CD14-positive monocyte (primary cell): ENCODE data around the gene EIF2B2. TPM values are rescaled to one million over a fixed set of nuclear protein-coding genes. Genes with fewer than 3 reads are reported as not detected.

Source experiments
- DNase-seq, 3 donors: peaks; one replicate each; pipeline ENCODE4 v3.0.0-alpha.2; 2011 to 2022
- H2AFZ ChIP-seq: 2 replicates; pipeline ENCODE4 v1.6.0; 2012; ENCODE audit warnings: mild to moderate bottlenecking, low read depth, low read length, inconsistent platforms; ENCODE audit not compliant: insufficient read depth, poor library complexity, severe bottlenecking
- H3K27ac ChIP-seq, 2 donors: 1 replicate in 1 of 2; 2 replicates in 1 of 2; pipeline ENCODE4 v1.5.1; 2012 to 2013; ENCODE audit warnings: low read length in 2 of 2, control low read depth in 1 of 2, inconsistent platforms in 1 of 2, low read depth in 1 of 2, mild to moderate bottlenecking in 1 of 2
- H3K27me3 ChIP-seq, 2 donors: one replicate each; pipeline versions ENCODE4 v1.6.0 to v1.6.1; 2011 to 2013; ENCODE audit warnings: low read length in 2 of 2; ENCODE audit not compliant: control insufficient read depth in 2 of 2, insufficient read depth in 2 of 2
- H3K36me3 ChIP-seq, 2 donors: replicated peaks in 1 of 2; 1 replicate in 1 of 2; 2 replicates in 1 of 2; pipeline versions ENCODE4 v1.5.1 to v1.6.1; 2012 to 2013; ENCODE audit warnings: low read length in 2 of 2, control low read depth in 1 of 2, inconsistent platforms in 1 of 2, mild to moderate bottlenecking in 1 of 2; ENCODE audit not compliant: insufficient read depth in 2 of 2, control insufficient read depth in 1 of 2
- H3K4me1 ChIP-seq, 2 donors: 1 replicate in 1 of 2; 2 replicates in 1 of 2; pipeline versions ENCODE4 v1.5.1 to v1.6.1; 2012 to 2013; ENCODE audit warnings: low read length in 2 of 2, control low read depth in 1 of 2, inconsistent platforms in 1 of 2, mild to moderate bottlenecking in 1 of 2, moderate library complexity in 1 of 2; ENCODE audit not compliant: insufficient read depth in 2 of 2, control insufficient read depth in 1 of 2
- H3K4me2 ChIP-seq: replicated peaks from 2 replicates; pipeline ENCODE3; 2012; ENCODE audit warnings: low read length, moderate library complexity, mild to moderate bottlenecking; ENCODE audit not compliant: poor library complexity, severe bottlenecking; ENCODE audit errors: extremely low read depth
- H3K4me3 ChIP-seq, 3 experiments: fragments of 200-600 bp in 1 of 3; sonication (generic) in 1 of 3; replicated peaks in 1 of 3; 1 replicate in 2 of 3; 2 replicates in 1 of 3; pipeline ENCODE4 v1.5.1; 2011 to 2013; ENCODE audit warnings: low read length in 3 of 3, mild to moderate bottlenecking in 3 of 3, control low read depth in 2 of 3, low read depth in 2 of 3, inconsistent platforms in 1 of 3, moderate library complexity in 1 of 3
- H3K79me2 ChIP-seq: 2 replicates; pipeline ENCODE4 v1.6.0; 2012; ENCODE audit warnings: mild to moderate bottlenecking, control low read depth, inconsistent platforms, low read length, moderate library complexity; ENCODE audit not compliant: insufficient read depth
- H3K9ac ChIP-seq: 2 replicates; pipeline ENCODE4 v1.6.0; 2017; ENCODE audit warnings: low read length, mild to moderate bottlenecking; ENCODE audit not compliant: insufficient read depth, poor library complexity, severe bottlenecking
- H3K9me3 ChIP-seq, 2 donors: replicated peaks in 1 of 2; 1 replicate in 1 of 2; 2 replicates in 1 of 2; pipeline versions ENCODE4 v1.5.1 to v1.6.1; 2012 to 2013; ENCODE audit warnings: low read length in 2 of 2, control low read depth in 1 of 2; ENCODE audit not compliant: control insufficient read depth in 1 of 2, insufficient read depth in 1 of 2
- H4K20me1 ChIP-seq: 2 replicates; pipeline ENCODE4 v1.6.0; 2012; ENCODE audit warnings: mild to moderate bottlenecking, low read length, control low read depth, moderate library complexity; ENCODE audit not compliant: insufficient read depth
- H3K27ac Mint-ChIP-seq, 7 donors: one replicate each; pipeline ENCODE4 v1.8.0; 2020; ENCODE audit warnings: mild to moderate bottlenecking in 7 of 7, mixed read lengths in 7 of 7, moderate library complexity in 6 of 7, inconsistent platforms in 2 of 7
- H3K27me3 Mint-ChIP-seq, 3 donors: one replicate each; pipeline ENCODE4 v1.8.0; 2021 to 2022; ENCODE audit warnings: low read depth in 3 of 3, mild to moderate bottlenecking in 3 of 3, mixed read lengths in 3 of 3, moderate library complexity in 3 of 3, inconsistent platforms in 1 of 3
- H3K36me3 Mint-ChIP-seq, 2 donors: one replicate each; pipeline ENCODE4 v1.8.0; 2020; ENCODE audit warnings: mixed read lengths in 2 of 2, inconsistent platforms in 1 of 2, mild to moderate bottlenecking in 1 of 2
- H3K4me1 Mint-ChIP-seq: one replicate; pipeline ENCODE4 v1.8.0; 2020; ENCODE audit warnings: mild to moderate bottlenecking, mixed read lengths
- H3K4me3 Mint-ChIP-seq, 2 donors: one replicate each; pipeline ENCODE4 v1.8.0; 2020; ENCODE audit warnings: mild to moderate bottlenecking in 2 of 2, mixed read lengths in 2 of 2, moderate library complexity in 1 of 2
- H3K9me3 Mint-ChIP-seq, 7 donors: one replicate each; pipeline ENCODE4 v1.8.0; 2020 to 2022; ENCODE audit warnings: mixed read lengths in 7 of 7, mild to moderate bottlenecking in 6 of 7, moderate library complexity in 6 of 7, inconsistent platforms in 2 of 7
- CTCF ChIP-seq: fragments of 200-600 bp; IDR thresholded peaks from one replicate; pipeline ENCODE4 v1.8.0; 2022; ENCODE audit warnings: antibody characterized with exemption, mild to moderate bottlenecking
- WGBS: methylation state at CpG from one replicate; pipeline ENCODE4 v1.1.5; 2013; ENCODE audit warnings: missing lambda C conversion rate; ENCODE audit not compliant: insufficient coverage; 5-methylcytosine and 5-hydroxymethylcytosine counted together
- intact Hi-C, 2 donors: fragments of 100-400 bp; cut with micrococcal nuclease; formaldehyde crosslinking; loops; one replicate each; pipeline versions ENCODE4 v1.15.0 to v1.15.1; 2023
- polyA plus RNA-seq, 3 donors: library from polyadenylated mRNA; depleted of rRNA in 1 of 3; unstranded in 2 of 3; stranded (reverse) in 1 of 3; fragments of 300-500 nt in 2 of 3; fragments of >200 nt in 1 of 3; fragmentation: Illumina TruSeq in 2 of 3; gene quantifications; 1 replicate in 2 of 3; 2 replicates in 1 of 3; pipeline ENCODE4 v1.2.3, GENCODE V29; 2012 to 2021

The EIF2B2 gene
- polyA plus RNA-seq, 3 donors: 20.8 to 26.3 (median 23.9) TPM

- peaks cover 25 to 29% of the 10 kb centered on the region in 2 donors for H3K36me3 ChIP-seq
- 0% methylated on average over 1 of the region's 8 CpGs for WGBS
- H3K27me3 Mint-ChIP-seq: no peaks in the 10 kb centered on the region
- H3K4me1 Mint-ChIP-seq: peaks cover 21% of the 10 kb centered on the region
- no peak overlapping the region for H3K27ac ChIP-seq
- peaks cover 20% of the 10 kb centered on the region for H3K79me2 ChIP-seq
- H3K4me3 ChIP-seq: no peak overlapping the region
- H3K9me3 Mint-ChIP-seq: no peaks in the 10 kb centered on the region
- no peak for TF ChIP-seq CTCF
- peaks cover 13 to 14% of the 10 kb centered on the region in 2 donors for H3K4me1 ChIP-seq
- H3K36me3 Mint-ChIP-seq: peaks cover 28 to 40% of the 10 kb centered on the region in 2 donors
- no peaks in the 10 kb centered on the region for H3K9me3 ChIP-seq
- H2AFZ ChIP-seq: no peak overlapping the region
- H3K4me3 Mint-ChIP-seq: no peak overlapping the region
- no peak for DNase-seq
- no peaks in the 10 kb centered on the region for H3K27me3 ChIP-seq
- H3K27ac Mint-ChIP-seq: no peak overlapping the region
- no peak overlapping the region for H3K9ac ChIP-seq
- H4K20me1 ChIP-seq: no peaks in the 10 kb centered on the region
- intact Hi-C loops: no loop called here
- no peak overlapping the region for H3K4me2 ChIP-seq
Observed at GRCh38 chr14:75044752-75045151, 42.0 kb downstream of the EIF2B2 start.

- intact Hi-C loops: no loop called here
- Mint-ChIP-seq H3K4me3 (no peak overlapping the region), H3K9me3 (no peaks in the 10 kb centered on the region), H3K36me3 (peaks cover 23 to 26% of the 10 kb centered on the region in 2 donors), H3K27ac (no peak overlapping the region), H3K27me3 (no peaks in the 10 kb centered on the region), H3K4me1 (peaks cover 33% of the 10 kb centered on the region)
- WGBS: 100% methylated on average over 4 of the region's 5 CpGs
- H2AFZ ChIP-seq: no peak overlapping the region
- H3K79me2 ChIP-seq: peaks cover 20% of the 10 kb centered on the region
- peaks cover 24 to 28% of the 10 kb centered on the region in 2 donors for H3K4me1 ChIP-seq
- no peaks in the 10 kb centered on the region for H3K9me3 ChIP-seq
- no peaks in the 10 kb centered on the region for H3K27me3 ChIP-seq
- H3K4me2 ChIP-seq: no peak overlapping the region
- H3K27ac ChIP-seq: no peak overlapping the region
- no peak for DNase-seq
- H3K36me3 ChIP-seq: peaks cover 17 to 22% of the 10 kb centered on the region in 2 donors
- no peaks in the 10 kb centered on the region for H4K20me1 ChIP-seq
- TF ChIP-seq CTCF: no peak
- no peak overlapping the region for H3K9ac ChIP-seq
- no peak overlapping the region for H3K4me3 ChIP-seq
Observed at GRCh38 chr14:75046275-75046674, 43.6 kb downstream of the EIF2B2 start.
